Measurements from ENCODE around the gene EIF2S3B.
"Not testable (repeated sequence)": the region's sequence is repeated elsewhere in the genome, so short reads cannot be mapped to it uniquely, and the experiment has no call there.

Gene EIF2S3B

DNA sequence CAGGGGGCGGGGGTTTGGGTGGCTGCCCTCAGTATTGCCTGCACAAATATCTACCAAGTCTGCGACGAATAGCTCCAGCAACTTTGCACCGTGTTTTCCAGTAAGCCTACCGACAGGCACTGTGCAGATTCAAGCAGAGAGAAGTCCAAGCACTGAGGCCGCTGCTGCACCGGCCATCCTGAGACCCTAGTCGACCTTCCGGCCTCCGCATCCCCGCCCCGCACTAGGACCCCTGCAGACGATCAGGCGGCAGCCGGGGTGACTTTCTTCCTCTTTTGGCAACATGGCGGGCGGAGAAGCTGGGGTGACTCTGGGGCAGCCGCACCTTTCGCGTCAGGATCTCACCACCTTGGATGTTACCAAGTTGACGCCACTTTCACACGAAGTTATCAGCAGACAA is at the start of gene EIF2S3B:
Gene EIF2S3B (plus strand): TSS at position 271 of the 400 bp plus-strand sequence. CDS start 13 bp downstream, at position 284.
- no peak within 1 kb of the TSS for H3K4me3 ChIP-seq (ENCODE audit: low read length)
- no peak for DNase-seq (ENCODE audit: low read depth)
- no peak for TF ChIP-seq CTCF (conservative IDR thresholded peaks at IDR 0.05; ENCODE audit: low read depth, low read length)

GRCh38 chr12:10456856-10457255 is 48.8 kb upstream of the EIF2S3B start:
- DNase-seq (ENCODE audit: low read depth): no peak
- TF ChIP-seq CTCF (conservative IDR thresholded peaks at IDR 0.05; ENCODE audit: low read depth, low read length): no peak
- no peak overlapping the region for H3K4me3 ChIP-seq (ENCODE audit: low read length)

- DNase-seq (ENCODE audit: low read depth): no peak
- no peak overlapping the region for H3K4me3 ChIP-seq (ENCODE audit: low read length)
- TF ChIP-seq CTCF (conservative IDR thresholded peaks at IDR 0.05; ENCODE audit: low read depth, low read length): no peak
Observed at GRCh38 chr12:10457760-10458159, 47.9 kb upstream of the EIF2S3B start.

DNA sequence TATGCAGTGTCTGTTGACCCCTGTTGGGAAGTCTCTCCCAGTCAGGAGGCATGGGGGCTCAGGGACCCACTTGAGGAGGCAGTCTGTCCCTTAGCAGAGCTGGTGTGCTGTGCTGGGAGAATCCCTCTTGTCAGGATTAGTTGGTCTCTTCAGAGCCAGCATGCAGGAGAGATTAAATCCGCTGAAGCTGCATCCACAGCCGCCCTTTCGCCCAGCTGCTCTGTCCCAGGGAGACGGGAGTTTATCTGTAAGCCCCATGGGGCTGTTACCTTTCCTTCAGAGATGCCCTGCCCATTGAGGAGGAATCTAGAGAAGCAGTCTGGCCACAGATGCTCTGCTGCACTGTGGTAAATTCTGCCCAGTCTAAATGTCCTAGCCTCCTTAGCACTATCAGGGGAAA is 39.4 kb upstream of the EIF2S3B start:
- DNase-seq (ENCODE audit: low read depth): no peak
- H3K4me3 ChIP-seq (ENCODE audit: low read length): no peak overlapping the region
- TF ChIP-seq CTCF (conservative IDR thresholded peaks at IDR 0.05; ENCODE audit: low read depth, low read length): no peak

DNA sequence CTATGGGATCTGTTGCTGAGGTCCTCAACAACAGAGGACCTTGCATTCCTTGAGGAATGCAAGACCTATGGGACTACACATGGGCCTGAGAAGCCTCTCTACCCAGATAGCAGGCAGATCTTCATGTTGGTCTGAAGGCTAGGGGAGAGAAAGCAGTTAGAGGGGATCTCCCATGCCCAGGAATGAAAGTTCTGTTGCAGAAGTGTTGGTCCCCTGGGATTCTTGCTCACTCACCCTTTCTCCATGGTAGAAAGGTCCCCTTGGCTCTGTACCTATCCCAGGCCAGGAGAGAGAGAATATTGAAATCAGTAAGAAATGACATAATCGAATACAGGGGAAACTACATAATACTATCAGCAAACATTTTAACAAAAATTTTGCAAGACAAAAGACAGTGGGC is 36.0 kb upstream of the EIF2S3B start:
- TF ChIP-seq CTCF (conservative IDR thresholded peaks at IDR 0.05; ENCODE audit: low read depth, low read length): no peak
- no peak overlapping the region for H3K4me3 ChIP-seq (ENCODE audit: low read length)
- no peak for DNase-seq (ENCODE audit: low read depth)

DNA sequence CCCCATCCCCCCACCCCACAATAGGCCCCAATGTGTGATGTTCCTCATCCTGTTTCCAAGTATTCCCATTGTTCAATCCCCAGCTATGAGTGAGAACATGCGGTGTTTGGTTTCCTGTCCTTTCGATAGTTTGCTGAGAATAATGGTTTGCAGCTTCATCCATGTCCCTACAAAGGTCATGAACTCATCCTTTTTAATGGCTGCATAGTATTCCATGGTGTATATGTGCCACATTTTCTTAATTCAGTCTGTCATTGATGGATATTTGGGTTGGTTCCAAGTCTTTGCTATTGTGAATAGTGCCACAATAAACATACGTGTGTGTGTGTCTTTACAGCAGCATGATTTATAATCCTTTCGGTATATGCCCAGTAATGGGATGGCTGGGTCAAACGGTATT is 32.9 kb upstream of the EIF2S3B start:
- not testable (repeated sequence) for DNase-seq (ENCODE audit: low read depth); H3K4me3 ChIP-seq (ENCODE audit: low read length)

DNA sequence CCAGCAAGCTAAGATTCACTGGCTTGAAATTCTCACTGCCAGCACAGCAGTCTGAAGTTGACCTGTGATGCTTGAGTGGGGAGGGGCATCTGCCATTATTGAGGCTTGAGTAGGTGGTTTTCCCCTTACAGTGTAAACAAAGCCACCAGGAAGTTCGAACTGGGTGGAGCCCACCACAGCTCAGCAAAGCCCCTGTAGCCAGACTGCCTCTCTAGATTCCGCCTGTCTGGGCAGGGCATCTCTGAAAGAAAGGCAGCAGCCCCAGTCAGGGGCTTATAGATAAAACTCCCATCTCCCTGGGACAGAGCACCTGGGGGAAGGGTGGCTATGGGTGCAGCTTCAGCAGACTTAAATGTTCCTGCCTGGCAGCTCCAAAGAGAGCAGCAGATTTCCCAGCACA is 23.8 kb upstream of the EIF2S3B start:
- not testable (repeated sequence) for DNase-seq (ENCODE audit: low read depth); H3K4me3 ChIP-seq (ENCODE audit: low read length)

DNA sequence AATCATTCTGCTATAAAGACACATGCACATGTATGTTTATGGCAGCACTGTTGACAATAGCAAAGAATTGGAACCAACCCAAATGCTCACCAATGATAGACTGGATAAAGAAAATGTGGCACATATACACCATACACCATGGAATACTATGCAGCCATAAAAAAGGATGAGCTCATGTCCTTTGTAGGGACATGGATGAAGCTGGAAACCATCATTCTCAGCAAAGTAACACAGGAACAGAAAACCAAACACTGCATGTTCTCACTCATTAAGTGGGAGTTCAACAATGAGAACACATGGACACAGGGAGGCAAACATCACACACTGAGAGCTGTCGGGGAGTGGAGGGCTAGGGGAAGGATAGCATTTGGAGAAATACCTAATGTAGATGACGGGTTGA is 18.4 kb upstream of the EIF2S3B start:
- DNase-seq (ENCODE audit: low read depth); H3K4me3 ChIP-seq (ENCODE audit: low read length): not testable (repeated sequence)

DNA sequence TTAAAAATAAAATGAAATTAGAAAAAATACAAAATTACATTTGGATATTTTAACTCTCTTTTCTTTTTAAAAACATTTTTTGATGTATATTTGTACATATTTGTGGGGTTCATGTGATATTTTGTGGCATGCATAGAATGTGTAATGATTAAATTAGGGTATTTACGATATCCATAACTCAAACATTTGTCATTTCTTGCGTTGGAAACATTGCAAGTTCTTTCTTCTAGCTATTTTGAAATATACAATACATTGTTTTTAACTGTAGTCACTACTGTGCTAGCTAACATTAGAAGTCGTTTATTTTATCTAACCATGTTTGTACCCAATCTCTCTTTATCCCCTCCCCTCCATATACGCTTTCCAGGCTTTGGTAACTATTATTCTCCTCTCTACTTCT is 13.9 kb upstream of the EIF2S3B start:
- no peak for DNase-seq (ENCODE audit: low read depth)
- no peak overlapping the region for H3K4me3 ChIP-seq (ENCODE audit: low read length)
- TF ChIP-seq CTCF (conservative IDR thresholded peaks at IDR 0.05; ENCODE audit: low read depth, low read length): no peak
